GM21515 (cell line): Measurements from ENCODE around the gene HOXC12.

Experiments used
- ATAC-seq: cut with Tn5 transposase; IDR thresholded peaks from one replicate; pipeline ENCODE4 v1.9.1; 2021; ENCODE audit not compliant: unreplicated experiment

Gene HOXC12

GRCh38 chr12:53955776-53956250, 1.1 kb downstream of the HOXC12 start:
- no peak for ATAC-seq

GRCh38 chr12:53956251-53956887, 1.7 kb downstream of the HOXC12 start:
- ATAC-seq: no peak

- ATAC-seq: no peak
Measured at GRCh38 chr12:53956914-53957536, 2.3 kb downstream of the HOXC12 start.

- ATAC-seq: no peak
Measured at GRCh38 chr12:53958128-53958527, 3.4 kb downstream of the HOXC12 start.

GRCh38 chr12:53959314-53959713, 4.6 kb downstream of the HOXC12 start:
- ATAC-seq: no peak

- no peak for ATAC-seq
Measured at GRCh38 chr12:53960187-53961024, 5.7 kb downstream of the HOXC12 start.

- no peak for ATAC-seq
Measured at GRCh38 chr12:53961025-53961761, 6.5 kb downstream of the HOXC12 start.

GRCh38 chr12:53963005-53963404, 8.3 kb downstream of the HOXC12 start:
- ATAC-seq: no peak

- ATAC-seq: no peak
Measured at GRCh38 chr12:53963434-53964314, 9.0 kb downstream of the HOXC12 start.

GRCh38 chr12:53964315-53964713, 9.6 kb downstream of the HOXC12 start:
- ATAC-seq: no peak

- ATAC-seq: no peak
Measured at GRCh38 chr12:53965281-53966084, 10.8 kb downstream of the HOXC12 start.

- no peak for ATAC-seq
Measured at GRCh38 chr12:53966085-53966384, 11.3 kb downstream of the HOXC12 start.

GRCh38 chr12:53966385-53967133, 11.9 kb downstream of the HOXC12 start:
- no peak for ATAC-seq

GRCh38 chr12:53967421-53967925, 12.8 kb downstream of the HOXC12 start:
- ATAC-seq: no peak

GRCh38 chr12:53968214-53969127, 13.8 kb downstream of the HOXC12 start:
- ATAC-seq: no peak

GRCh38 chr12:53969588-53970259, 15.0 kb downstream of the HOXC12 start:
- ATAC-seq: no peak

- ATAC-seq: no peak
Measured at GRCh38 chr12:53970451-53970850, 15.7 kb downstream of the HOXC12 start.
